HCT116 (cell line): ENCODE data around the gene MS4A15. TPM values are rescaled to one million over a fixed set of nuclear protein-coding genes. Genes with fewer than 3 reads are reported as not detected.

ENCODE experiments used
- ATAC-seq: fragments of 200-7000 bp; cut with Tn5 transposase; 2 replicates; pipeline ENCODE4 v1.9.1; 2020; ENCODE audit warnings: mild to moderate bottlenecking, moderate library complexity
- BruUV-seq: library from RNA; stranded (reverse); fragments of 400-500 nt; replicated peaks from 2 replicates; lab custom pipeline; 2021; lab: Mats Ljungman, UMichigan
- CTCF ChIA-PET: fragments of 300-600 bp; sonication (Branson Sonifier 250); formaldehyde crosslinking; loops from one replicate; lab custom pipeline; 2021; ENCODE audit warnings: antibody characterized with exemption; lab: Charles Lee
- POLR2A ChIA-PET: fragments of 300-600, 350-600 bp; sonication (Branson Sonifier 250); formaldehyde crosslinking; loops from one replicate; lab custom pipeline; 2021; ENCODE audit warnings: antibody characterized with exemption; lab: Charles Lee
- RAD21 ChIA-PET, 2 experiments: fragments of 300-600 bp; sonication (Branson Sonifier 250); formaldehyde crosslinking; loops; one replicate each; lab custom pipeline; 2023; ENCODE audit warnings: low total read pairs in 2 of 2; ENCODE audit not compliant: uncharacterized antibody in 2 of 2, unreplicated experiment in 2 of 2, low non-redundant PET in 1 of 2; lab: Charles Lee
- DNase-seq: peaks from one replicate; pipeline ENCODE4 v3.0.0-alpha.2; 2010; ENCODE audit warnings: low read depth, low spot score
- H2AFZ ChIP-seq: fragments of 200-600 bp; shearing (Covaris generic), sonication (generic); 2 replicates; pipeline ENCODE4 v1.6.1; 2017; ENCODE audit warnings: low read depth, mixed run types, mixed read lengths, antibody characterized with exemption, low read length; ENCODE audit not compliant: poor library complexity, severe bottlenecking
- H3K27ac ChIP-seq: 2 replicates; pipeline ENCODE4 v1.5.1; 2012; ENCODE audit warnings: low read depth, low read length
- H3K27me3 ChIP-seq: fragments of 200-600 bp; sonication (generic); 2 replicates; pipeline ENCODE4 v1.6.1; 2016; ENCODE audit warnings: mixed run types, low read length, mixed read lengths; ENCODE audit not compliant: insufficient read depth
- H3K36me3 ChIP-seq, 2 experiments: fragments of 200-500 bp in 1 of 2; fragments of 200-600 bp in 1 of 2; sonication (Bioruptor generic) in 1 of 2; sonication (generic) in 1 of 2; 2 replicates each; pipeline versions ENCODE4 v1.5.1 to v1.6.1; 2014 to 2016; ENCODE audit warnings: low read length in 2 of 2, inconsistent platforms in 1 of 2, mixed read lengths in 1 of 2, mixed run types in 1 of 2; ENCODE audit not compliant: insufficient read depth in 2 of 2, control insufficient read depth in 1 of 2
- H3K4me1 ChIP-seq, 2 experiments: fragments of 200-600 bp in 1 of 2; sonication (generic) in 1 of 2; 2 replicates each; pipeline versions ENCODE4 v1.5.1 to v1.6.1; 2012 to 2017; ENCODE audit warnings: low read length in 2 of 2, inconsistent platforms in 1 of 2, mild to moderate bottlenecking in 1 of 2, mixed read lengths in 1 of 2, mixed run types in 1 of 2, moderate library complexity in 1 of 2; ENCODE audit not compliant: insufficient read depth in 2 of 2, control insufficient read depth in 1 of 2
- H3K4me2 ChIP-seq: fragments of 200-600 bp; sonication (generic); 2 replicates; pipeline ENCODE4 v1.6.1; 2017; ENCODE audit warnings: mixed run types, low read length, mixed read lengths
- H3K4me3 ChIP-seq, 2 experiments: fragments of 200-600 bp in 1 of 2; sonication (generic) in 1 of 2; replicated peaks in 1 of 2; 2 replicates each; pipeline ENCODE4 v1.5.1; 2011 to 2016; ENCODE audit warnings: low read length in 2 of 2, control low read depth in 1 of 2, low read depth in 1 of 2, mild to moderate bottlenecking in 1 of 2, mixed read lengths in 1 of 2, mixed run types in 1 of 2
- H3K79me2 ChIP-seq: fragments of 200-600 bp; sonication (generic); 2 replicates; pipeline ENCODE4 v1.6.1; 2017; ENCODE audit warnings: mild to moderate bottlenecking, mixed run types, low read length, moderate library complexity, mixed read lengths; ENCODE audit not compliant: insufficient read depth
- H3K9ac ChIP-seq: fragments of 200-600 bp; sonication (generic); 2 replicates; pipeline ENCODE4 v1.6.1; 2016; ENCODE audit warnings: low read length, mixed read lengths
- H3K9me2 ChIP-seq: fragments of 200-600 bp; sonication (generic), shearing (Covaris generic); 2 replicates; pipeline ENCODE4 v1.6.1; 2017; ENCODE audit warnings: mixed run types, mild to moderate bottlenecking, moderate library complexity; ENCODE audit not compliant: insufficient read depth
- H3K9me3 ChIP-seq, 2 experiments: fragments of 200-500 bp in 1 of 2; fragments of 200-600 bp in 1 of 2; sonication (Bioruptor generic) in 1 of 2; sonication (generic) in 1 of 2; 2 replicates each; pipeline ENCODE4 v1.6.1; 2014 to 2017; ENCODE audit warnings: low read length in 2 of 2, mixed read lengths in 2 of 2, inconsistent platforms in 1 of 2, low read depth in 1 of 2, mild to moderate bottlenecking in 1 of 2, mixed run types in 1 of 2, moderate library complexity in 1 of 2; ENCODE audit not compliant: control insufficient read depth in 1 of 2, insufficient read depth in 1 of 2
- H4K20me1 ChIP-seq: fragments of 200-600 bp; sonication (generic), shearing (Covaris generic); 2 replicates; pipeline ENCODE4 v1.6.1; 2017; ENCODE audit warnings: mixed run types, mild to moderate bottlenecking, moderate library complexity; ENCODE audit not compliant: insufficient read depth
- CBX3 ChIP-seq: IDR thresholded peaks from 2 replicates; pipeline ENCODE4 v1.6.1; 2012; ENCODE audit warnings: low read depth
- CEBPB ChIP-seq: IDR thresholded peaks from 2 replicates; pipeline ENCODE4 v1.6.1; 2012; ENCODE audit warnings: low read depth
- CTCF ChIP-seq, 3 experiments: fragments of 200-600 bp in 1 of 3; sonication (generic) in 1 of 3; IDR thresholded peaks in 2 of 3; conservative IDR thresholded peaks in 1 of 3; 2 replicates each; pipeline ENCODE4 v1.5.1; 2012 to 2017; ENCODE audit warnings: low read depth in 2 of 3, low read length in 2 of 3, antibody characterized with exemption in 1 of 3, borderline replicate concordance in 1 of 3, control low read depth in 1 of 3, mild to moderate bottlenecking in 1 of 3, mixed read lengths in 1 of 3, mixed run types in 1 of 3, moderate library complexity in 1 of 3; ENCODE audit not compliant: insufficient read depth in 1 of 3
- EGR1 ChIP-seq: IDR thresholded peaks from 2 replicates; pipeline ENCODE4 v1.6.1; 2012; ENCODE audit warnings: low read depth
- EZH2 ChIP-seq: fragments of 200-600 bp; sonication (generic); IDR thresholded peaks from 2 replicates; pipeline ENCODE4 v1.6.1; 2017; ENCODE audit warnings: antibody characterized with exemption, mixed run types
- EZH2phosphoT487 ChIP-seq: fragments of 200-600 bp; IDR thresholded peaks from 2 replicates; pipeline ENCODE4 v1.6.1; 2018; ENCODE audit warnings: antibody characterized with exemption, borderline replicate concordance
- MAX ChIP-seq: IDR thresholded peaks from 2 replicates; pipeline ENCODE4 v1.6.1; 2012
- POLR2A ChIP-seq: IDR thresholded peaks from 2 replicates; pipeline ENCODE4 v1.7.0; 2011; ENCODE audit warnings: borderline replicate concordance; ENCODE audit not compliant: insufficient read depth, insufficient read length; ENCODE audit errors: extremely low read depth
- RAD21 ChIP-seq: IDR thresholded peaks from 2 replicates; pipeline ENCODE4 v1.6.1; 2012; ENCODE audit warnings: low read depth, mild to moderate bottlenecking
- REST ChIP-seq: IDR thresholded peaks from 2 replicates; pipeline ENCODE4 v1.6.1; 2012; ENCODE audit warnings: low read depth
- SIN3A ChIP-seq: IDR thresholded peaks from 2 replicates; pipeline ENCODE4 v1.6.1; 2012; ENCODE audit warnings: low read depth
- TCF7L2 ChIP-seq: IDR thresholded peaks from 2 replicates; pipeline ENCODE4 v1.7.0; 2011; ENCODE audit warnings: borderline replicate concordance, inconsistent platforms; ENCODE audit not compliant: insufficient read depth, insufficient read length; ENCODE audit errors: extremely low read depth
- ZBTB33 ChIP-seq: IDR thresholded peaks from 2 replicates; pipeline ENCODE4 v1.6.1; 2011; ENCODE audit warnings: mild to moderate bottlenecking, low read length, moderate library complexity; ENCODE audit not compliant: insufficient replicate concordance; ENCODE audit errors: extremely low read depth
- ZFX ChIP-seq: fragments of 450-650 bp; IDR thresholded peaks from 2 replicates; pipeline ENCODE4 v1.6.1; 2017
- ZNF274 ChIP-seq: fragments of 200-500 bp; sonication (Bioruptor generic); IDR thresholded peaks from 2 replicates; pipeline ENCODE4 v1.6.1; 2014; ENCODE audit warnings: mild to moderate bottlenecking, low read depth, low read length, inconsistent platforms
- intact Hi-C: fragments of 100-400 bp; cut with micrococcal nuclease; formaldehyde crosslinking; loops from 2 replicates; pipeline ENCODE4 v1.10.0; 2022
- total RNA-seq: library from RNA; stranded (reverse); gene quantifications from one replicate; pipeline ENCODE4 v1.2.1, GENCODE V29; 2021; ENCODE audit not compliant: unreplicated experiment

The MS4A15 gene
- total RNA-seq, 1 experiment from 2014 or later: 1.5 TPM

- no peak overlapping the region for H3K4me3 ChIP-seq
- BruUV-seq: no TSS peak
- DNase-seq (no peak), ATAC-seq (no peak)
- H3K4me2 ChIP-seq: no peak overlapping the region
- ChIA-PET RAD21 (no interaction called here), POLR2A (no interaction called here), CTCF (no interaction called here)
- no peak overlapping the region for H2AFZ ChIP-seq
- H3K9me3 ChIP-seq: no peaks in the 10 kb centered on the region
- H3K27ac ChIP-seq: no peak overlapping the region
- intact Hi-C loops: no loop called here
- no peaks in the 10 kb centered on the region for H3K27me3 ChIP-seq
- TF ChIP-seq CEBPB (no peak), ZFX (no peak), CTCF (IDR thresholded peaks at IDR 0.05 in 2 of 3, conservative IDR thresholded peaks at IDR 0.05 in 1 of 3; ENCODE audit: borderline replicate concordance in 1 of 3, insufficient read depth in 1 of 3, low read depth in 2 of 3, low read length in 2 of 3) (no peak), EZH2phosphoT487 (no peak), ZBTB33 (no peak), REST (no peak), RAD21 (no peak), EGR1 (no peak), POLR2A (no peak), EZH2 (no peak), TCF7L2 (no peak), SIN3A (no peak), ZNF274 (no peak), MAX (no peak), CBX3 (no peak)
- no peaks in the 10 kb centered on the region for H3K4me1 ChIP-seq
- H3K9me2 ChIP-seq: no peaks in the 10 kb centered on the region
- H3K36me3 ChIP-seq: no peaks in the 10 kb centered on the region
- H3K9ac ChIP-seq: no peak overlapping the region
- no peaks in the 10 kb centered on the region for H3K79me2 ChIP-seq
- no peaks in the 10 kb centered on the region for H4K20me1 ChIP-seq
Measured at GRCh38 chr11:60783911-60784310, 27.2 kb downstream of the MS4A15 start.
